BE2C (cell line): ENCODE data around the gene ZNF628.

Experiments
- DNase-seq: peaks from one replicate; pipeline ENCODE4 v3.0.0-alpha.2; 2020
- H3K27me3 ChIP-seq: fragments of 250-450 bp; sonication (Bioruptor Pico); 2 replicates; pipeline ENCODE4 v1.5.1; 2020; ENCODE audit warnings: mild to moderate bottlenecking
- H3K36me3 ChIP-seq: fragments of 250-450 bp; sonication (Bioruptor Pico); 2 replicates; pipeline ENCODE4 v1.5.1; 2020; ENCODE audit warnings: mild to moderate bottlenecking
- H3K4me1 ChIP-seq: fragments of 250-450 bp; sonication (Bioruptor Pico); 2 replicates; pipeline ENCODE4 v1.5.1; 2020
- H3K4me3 ChIP-seq: 2 replicates; pipeline ENCODE4 v1.5.1; 2011; ENCODE audit warnings: low read depth, low read length
- H3K9me3 ChIP-seq: fragments of 250-450 bp; sonication (Bioruptor Pico); 2 replicates; pipeline ENCODE4 v1.5.1; 2020
- TF ChIP-seq, protein P1 (sequence below): IDR thresholded peaks from 2 replicates; pipeline ENCODE4 v1.5.1; 2012; ENCODE audit warnings: mild to moderate bottlenecking, low read depth, low read length

The ZNF628 gene

DNA sequence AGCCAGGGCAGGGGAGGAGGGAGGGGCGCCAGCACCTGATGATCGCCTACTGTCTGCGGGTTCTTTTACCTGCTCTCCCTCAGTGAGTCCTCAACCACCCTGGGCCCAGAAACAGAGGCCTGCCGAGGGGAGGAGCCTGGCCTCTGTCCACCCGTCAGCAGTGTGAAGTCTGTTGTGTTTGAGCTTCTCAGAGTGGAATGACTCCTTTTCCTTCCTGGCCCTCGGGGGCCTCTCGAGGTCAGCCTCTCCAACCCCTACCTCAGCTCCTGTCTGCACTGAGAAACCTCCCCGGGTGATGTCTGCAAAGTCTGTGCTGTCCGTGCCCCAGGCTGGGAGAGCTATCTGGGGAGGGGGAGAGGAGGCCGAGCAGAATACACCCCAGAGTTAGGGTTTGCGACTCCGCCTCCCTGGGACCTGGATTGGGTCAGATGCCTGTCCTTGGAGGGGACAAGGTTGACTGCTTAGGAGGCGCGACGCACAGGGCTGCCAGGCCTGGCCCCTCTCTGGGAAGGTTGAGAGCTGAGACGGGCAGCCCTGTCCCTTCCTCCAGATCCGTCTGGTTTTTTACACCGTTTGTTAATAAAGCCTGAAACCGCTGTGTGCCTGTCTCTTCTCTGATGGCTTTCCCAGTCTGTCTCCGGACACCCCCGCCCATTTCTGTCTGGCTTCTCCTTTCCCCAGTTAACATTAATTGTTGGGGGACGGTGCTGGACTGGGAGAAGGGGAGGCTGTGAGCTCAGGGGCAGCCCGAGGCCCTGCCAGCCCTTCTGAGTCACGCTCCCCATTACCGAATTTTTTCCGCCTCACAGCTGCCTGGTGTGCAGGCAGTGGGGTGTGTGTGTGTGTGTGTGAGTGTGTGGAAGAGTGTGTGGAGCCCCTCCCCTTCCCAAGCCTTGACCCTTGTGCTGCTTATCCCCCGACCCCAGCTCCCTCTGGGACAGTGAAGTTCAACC, 10.8 kb downstream of the ZNF628 start:
- DNase-seq: peak; percentile 58
- Histone ChIP-seq H3K9me3 (no peaks in the 10 kb centered on the region), H3K4me1 (peaks cover 22% of the 10 kb centered on the region), H3K36me3 (peaks cover 2% of the 10 kb centered on the region; the same call in 1 of the 2 replicates), H3K4me3 (peak overlapping the region; percentile 68), H3K27me3 (no peaks in the 10 kb centered on the region)
- TF ChIP-seq, protein P1, sequence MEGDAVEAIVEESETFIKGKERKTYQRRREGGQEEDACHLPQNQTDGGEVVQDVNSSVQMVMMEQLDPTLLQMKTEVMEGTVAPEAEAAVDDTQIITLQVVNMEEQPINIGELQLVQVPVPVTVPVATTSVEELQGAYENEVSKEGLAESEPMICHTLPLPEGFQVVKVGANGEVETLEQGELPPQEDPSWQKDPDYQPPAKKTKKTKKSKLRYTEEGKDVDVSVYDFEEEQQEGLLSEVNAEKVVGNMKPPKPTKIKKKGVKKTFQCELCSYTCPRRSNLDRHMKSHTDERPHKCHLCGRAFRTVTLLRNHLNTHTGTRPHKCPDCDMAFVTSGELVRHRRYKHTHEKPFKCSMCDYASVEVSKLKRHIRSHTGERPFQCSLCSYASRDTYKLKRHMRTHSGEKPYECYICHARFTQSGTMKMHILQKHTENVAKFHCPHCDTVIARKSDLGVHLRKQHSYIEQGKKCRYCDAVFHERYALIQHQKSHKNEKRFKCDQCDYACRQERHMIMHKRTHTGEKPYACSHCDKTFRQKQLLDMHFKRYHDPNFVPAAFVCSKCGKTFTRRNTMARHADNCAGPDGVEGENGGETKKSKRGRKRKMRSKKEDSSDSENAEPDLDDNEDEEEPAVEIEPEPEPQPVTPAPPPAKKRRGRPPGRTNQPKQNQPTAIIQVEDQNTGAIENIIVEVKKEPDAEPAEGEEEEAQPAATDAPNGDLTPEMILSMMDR: no peak

DNA sequence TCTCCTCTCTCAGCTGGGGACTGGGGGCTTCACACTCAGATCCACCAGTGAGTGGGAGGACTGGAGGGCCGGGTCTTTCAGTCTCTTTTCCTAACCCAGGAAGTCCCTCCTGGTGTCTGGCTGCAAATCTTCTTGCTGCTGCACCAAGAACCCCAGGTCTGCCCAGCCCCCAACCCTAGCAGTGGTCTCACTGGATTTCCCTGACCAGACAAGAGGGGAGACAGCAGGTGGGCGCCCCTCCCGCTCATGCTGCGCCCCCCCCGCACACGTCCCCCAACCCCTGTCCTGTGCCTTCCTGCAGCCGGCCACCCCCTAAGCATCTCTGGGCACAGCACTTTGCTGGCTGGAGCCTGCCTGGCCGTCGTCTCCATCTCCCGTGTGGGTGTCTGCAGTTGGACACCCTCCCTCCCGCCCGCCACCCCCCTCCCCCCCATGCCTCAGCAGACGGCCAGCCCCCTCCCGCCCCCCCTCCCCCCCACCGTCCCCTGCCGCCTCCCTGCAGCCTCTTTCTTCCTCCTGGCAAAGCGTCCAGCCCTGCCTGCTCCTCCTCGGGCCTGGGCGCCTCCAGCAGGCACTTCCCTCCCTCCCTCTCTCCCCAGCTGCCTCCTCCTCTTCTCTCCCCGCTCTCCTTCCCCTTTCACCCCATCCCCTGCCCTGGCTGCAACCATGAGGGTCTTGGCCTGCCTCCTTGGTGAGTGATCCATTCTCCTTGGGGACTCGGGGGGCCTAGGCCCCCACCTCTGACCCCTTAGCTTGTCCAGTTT, 11.7 kb downstream of the ZNF628 start, which contains the start of gene SSC5D:
TSS of gene SSC5D (plus strand) at position 513 of the 764 bp plus-strand sequence. CDS start at position 667, 154 bp downstream.
- no peaks in the 10 kb centered on the region for H3K9me3 ChIP-seq
- TF ChIP-seq, protein P1: no peak
- no peaks in the 10 kb centered on the region; the same call in 1 of the 2 replicates for H3K36me3 ChIP-seq
- H3K4me1 ChIP-seq: peaks cover 22% of the 10 kb centered on the region
- peak; percentile 41 for DNase-seq
- no peaks in the 10 kb centered on the region for H3K27me3 ChIP-seq
- peak within 1 kb of the TSS; percentile 68 for H3K4me3 ChIP-seq

- H3K4me3 ChIP-seq: no peak overlapping the region
- no peaks in the 10 kb centered on the region for H3K27me3 ChIP-seq
- H3K36me3 ChIP-seq: no peaks in the 10 kb centered on the region; the same call in 1 of the 2 replicates
- no peaks in the 10 kb centered on the region for H3K9me3 ChIP-seq
- H3K4me1 ChIP-seq: peaks cover 21% of the 10 kb centered on the region
- DNase-seq: peak; percentile 18
- TF ChIP-seq, protein P1: no peak
These were observed 12.7 kb downstream of the ZNF628 start for GRCh38 chr19:55488986-55489710.

DNA sequence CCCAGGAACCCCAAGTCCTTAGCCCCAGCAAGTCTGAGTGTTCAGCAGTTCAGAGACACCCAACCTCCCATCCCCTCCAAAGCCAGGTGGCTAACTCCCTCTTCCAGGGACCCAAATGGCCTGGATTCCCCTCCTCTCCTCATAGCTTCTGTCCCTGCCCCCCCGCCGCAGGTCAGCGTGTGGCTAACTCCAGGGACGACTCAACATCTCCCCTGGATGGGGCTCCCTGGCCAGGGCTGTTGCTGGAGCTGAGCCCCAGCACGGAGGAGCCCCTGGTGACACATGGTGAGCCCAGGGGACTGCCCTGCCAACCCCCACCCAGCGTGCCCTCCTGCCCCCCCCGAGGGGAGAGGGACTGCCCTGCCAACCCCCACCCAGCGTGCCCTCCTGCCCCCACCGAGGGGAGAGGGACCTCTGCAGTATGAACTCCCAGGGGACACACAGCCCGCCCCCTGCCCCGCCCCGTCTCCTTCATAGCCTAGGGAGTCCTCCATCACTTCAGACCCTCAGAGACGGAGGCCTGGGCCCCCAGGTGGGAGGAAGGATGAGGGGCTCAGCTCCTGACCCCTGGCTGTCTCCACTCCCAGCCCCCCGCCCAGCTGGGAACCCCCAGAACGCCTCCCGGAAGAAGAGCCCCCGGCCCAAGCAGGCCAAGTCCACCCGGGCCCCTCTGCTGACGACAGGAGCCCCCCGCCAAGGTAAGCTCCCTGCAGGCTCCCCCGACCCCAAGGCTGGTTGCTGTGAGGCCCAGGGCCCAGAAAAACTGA, 13.5 kb downstream of the ZNF628 start:
- H3K27me3 ChIP-seq: no peaks in the 10 kb centered on the region
- TF ChIP-seq, protein P1: no peak
- H3K36me3 ChIP-seq: no peaks in the 10 kb centered on the region; the same call in 1 of the 2 replicates
- H3K9me3 ChIP-seq: no peaks in the 10 kb centered on the region
- no peak overlapping the region for H3K4me3 ChIP-seq
- peaks cover 17% of the 10 kb centered on the region for H3K4me1 ChIP-seq
- peak; percentile 17 for DNase-seq
